HCT116 (cell line): ENCODE measurements around the gene ZC3H12D. TPM values are rescaled to one million over a fixed set of nuclear protein-coding genes. Genes with fewer than 3 reads are reported as not detected.

Source experiments
- ATAC-seq: fragments of 200-7000 bp; cut with Tn5 transposase; 2 replicates; pipeline ENCODE4 v1.9.1; 2020; ENCODE audit warnings: mild to moderate bottlenecking, moderate library complexity
- BruUV-seq: library from RNA; stranded (reverse); fragments of 400-500 nt; replicated peaks from 2 replicates; lab custom pipeline; 2021; lab: Mats Ljungman, UMichigan
- CTCF ChIA-PET: fragments of 300-600 bp; sonication (Branson Sonifier 250); formaldehyde crosslinking; loops from one replicate; lab custom pipeline; 2021; ENCODE audit warnings: antibody characterized with exemption; lab: Charles Lee
- POLR2A ChIA-PET: fragments of 300-600, 350-600 bp; sonication (Branson Sonifier 250); formaldehyde crosslinking; loops from one replicate; lab custom pipeline; 2021; ENCODE audit warnings: antibody characterized with exemption; lab: Charles Lee
- RAD21 ChIA-PET, 2 experiments: fragments of 300-600 bp; sonication (Branson Sonifier 250); formaldehyde crosslinking; loops; one replicate each; lab custom pipeline; 2023; ENCODE audit warnings: low total read pairs in 2 of 2; ENCODE audit not compliant: uncharacterized antibody in 2 of 2, unreplicated experiment in 2 of 2, low non-redundant PET in 1 of 2; lab: Charles Lee
- DNase-seq: peaks from one replicate; pipeline ENCODE4 v3.0.0-alpha.2; 2010; ENCODE audit warnings: low read depth, low spot score
- H2AFZ ChIP-seq: fragments of 200-600 bp; shearing (Covaris generic), sonication (generic); 2 replicates; pipeline ENCODE4 v1.6.1; 2017; ENCODE audit warnings: low read depth, mixed run types, mixed read lengths, antibody characterized with exemption, low read length; ENCODE audit not compliant: poor library complexity, severe bottlenecking
- H3K27ac ChIP-seq: 2 replicates; pipeline ENCODE4 v1.5.1; 2012; ENCODE audit warnings: low read depth, low read length
- H3K27me3 ChIP-seq: fragments of 200-600 bp; sonication (generic); 2 replicates; pipeline ENCODE4 v1.6.1; 2016; ENCODE audit warnings: mixed run types, low read length, mixed read lengths; ENCODE audit not compliant: insufficient read depth
- H3K36me3 ChIP-seq, 2 experiments: fragments of 200-500 bp in 1 of 2; fragments of 200-600 bp in 1 of 2; sonication (Bioruptor generic) in 1 of 2; sonication (generic) in 1 of 2; 2 replicates each; pipeline versions ENCODE4 v1.5.1 to v1.6.1; 2014 to 2016; ENCODE audit warnings: low read length in 2 of 2, inconsistent platforms in 1 of 2, mixed read lengths in 1 of 2, mixed run types in 1 of 2; ENCODE audit not compliant: insufficient read depth in 2 of 2, control insufficient read depth in 1 of 2
- H3K4me1 ChIP-seq, 2 experiments: fragments of 200-600 bp in 1 of 2; sonication (generic) in 1 of 2; 2 replicates each; pipeline versions ENCODE4 v1.5.1 to v1.6.1; 2012 to 2017; ENCODE audit warnings: low read length in 2 of 2, inconsistent platforms in 1 of 2, mild to moderate bottlenecking in 1 of 2, mixed read lengths in 1 of 2, mixed run types in 1 of 2, moderate library complexity in 1 of 2; ENCODE audit not compliant: insufficient read depth in 2 of 2, control insufficient read depth in 1 of 2
- H3K4me2 ChIP-seq: fragments of 200-600 bp; sonication (generic); 2 replicates; pipeline ENCODE4 v1.6.1; 2017; ENCODE audit warnings: mixed run types, low read length, mixed read lengths
- H3K4me3 ChIP-seq, 2 experiments: fragments of 200-600 bp in 1 of 2; sonication (generic) in 1 of 2; replicated peaks in 1 of 2; 2 replicates each; pipeline ENCODE4 v1.5.1; 2011 to 2016; ENCODE audit warnings: low read length in 2 of 2, control low read depth in 1 of 2, low read depth in 1 of 2, mild to moderate bottlenecking in 1 of 2, mixed read lengths in 1 of 2, mixed run types in 1 of 2
- H3K79me2 ChIP-seq: fragments of 200-600 bp; sonication (generic); 2 replicates; pipeline ENCODE4 v1.6.1; 2017; ENCODE audit warnings: mild to moderate bottlenecking, mixed run types, low read length, moderate library complexity, mixed read lengths; ENCODE audit not compliant: insufficient read depth
- H3K9ac ChIP-seq: fragments of 200-600 bp; sonication (generic); 2 replicates; pipeline ENCODE4 v1.6.1; 2016; ENCODE audit warnings: low read length, mixed read lengths
- H3K9me2 ChIP-seq: fragments of 200-600 bp; sonication (generic), shearing (Covaris generic); 2 replicates; pipeline ENCODE4 v1.6.1; 2017; ENCODE audit warnings: mixed run types, mild to moderate bottlenecking, moderate library complexity; ENCODE audit not compliant: insufficient read depth
- H3K9me3 ChIP-seq, 2 experiments: fragments of 200-500 bp in 1 of 2; fragments of 200-600 bp in 1 of 2; sonication (Bioruptor generic) in 1 of 2; sonication (generic) in 1 of 2; 2 replicates each; pipeline ENCODE4 v1.6.1; 2014 to 2017; ENCODE audit warnings: low read length in 2 of 2, mixed read lengths in 2 of 2, inconsistent platforms in 1 of 2, low read depth in 1 of 2, mild to moderate bottlenecking in 1 of 2, mixed run types in 1 of 2, moderate library complexity in 1 of 2; ENCODE audit not compliant: control insufficient read depth in 1 of 2, insufficient read depth in 1 of 2
- H4K20me1 ChIP-seq: fragments of 200-600 bp; sonication (generic), shearing (Covaris generic); 2 replicates; pipeline ENCODE4 v1.6.1; 2017; ENCODE audit warnings: mixed run types, mild to moderate bottlenecking, moderate library complexity; ENCODE audit not compliant: insufficient read depth
- ATF3 ChIP-seq: IDR thresholded peaks from 2 replicates; pipeline ENCODE4 v1.6.1; 2012
- EGR1 ChIP-seq: IDR thresholded peaks from 2 replicates; pipeline ENCODE4 v1.6.1; 2012; ENCODE audit warnings: low read depth
- ELF1 ChIP-seq: IDR thresholded peaks from 2 replicates; pipeline ENCODE4 v1.6.1; 2012; ENCODE audit warnings: low read depth, borderline replicate concordance
- FOSL1 ChIP-seq: IDR thresholded peaks from 2 replicates; pipeline ENCODE4 v1.6.1; 2012; ENCODE audit warnings: low read depth
- JUND ChIP-seq: IDR thresholded peaks from 2 replicates; pipeline ENCODE4 v1.6.1; 2012
- MAX ChIP-seq: IDR thresholded peaks from 2 replicates; pipeline ENCODE4 v1.6.1; 2012
- POLR2A ChIP-seq: IDR thresholded peaks from 2 replicates; pipeline ENCODE4 v1.7.0; 2011; ENCODE audit warnings: borderline replicate concordance; ENCODE audit not compliant: insufficient read depth, insufficient read length; ENCODE audit errors: extremely low read depth
- SIN3A ChIP-seq: IDR thresholded peaks from 2 replicates; pipeline ENCODE4 v1.6.1; 2012; ENCODE audit warnings: low read depth
- TCF7L2 ChIP-seq: IDR thresholded peaks from 2 replicates; pipeline ENCODE4 v1.7.0; 2011; ENCODE audit warnings: borderline replicate concordance, inconsistent platforms; ENCODE audit not compliant: insufficient read depth, insufficient read length; ENCODE audit errors: extremely low read depth
- YY1 ChIP-seq: IDR thresholded peaks from 2 replicates; pipeline ENCODE4 v1.6.1; 2011; ENCODE audit warnings: low read length, low read depth, moderate library complexity, mild to moderate bottlenecking; ENCODE audit not compliant: insufficient replicate concordance; ENCODE audit errors: extremely low read depth
- ZBTB33 ChIP-seq: IDR thresholded peaks from 2 replicates; pipeline ENCODE4 v1.6.1; 2011; ENCODE audit warnings: mild to moderate bottlenecking, low read length, moderate library complexity; ENCODE audit not compliant: insufficient replicate concordance; ENCODE audit errors: extremely low read depth
- ZFX ChIP-seq: fragments of 450-650 bp; IDR thresholded peaks from 2 replicates; pipeline ENCODE4 v1.6.1; 2017
- ZNF274 ChIP-seq: fragments of 200-500 bp; sonication (Bioruptor generic); IDR thresholded peaks from 2 replicates; pipeline ENCODE4 v1.6.1; 2014; ENCODE audit warnings: mild to moderate bottlenecking, low read depth, low read length, inconsistent platforms
- intact Hi-C: fragments of 100-400 bp; cut with micrococcal nuclease; formaldehyde crosslinking; loops from 2 replicates; pipeline ENCODE4 v1.10.0; 2022
- total RNA-seq: library from RNA; stranded (reverse); gene quantifications from one replicate; pipeline ENCODE4 v1.2.1, GENCODE V29; 2021; ENCODE audit not compliant: unreplicated experiment

Gene ZC3H12D
- total RNA-seq, 1 experiment from 2014 or later: 0.30 TPM

GRCh38 chr6:149472241-149472640 lies 12.6 kb downstream of the ZC3H12D start:
- intact Hi-C loops: no loop called here
- H3K4me2 ChIP-seq: no peak overlapping the region
- H2AFZ ChIP-seq: no peak overlapping the region
- ChIA-PET CTCF (no interaction called here), RAD21 (no interaction called here)
- no peaks in the 10 kb centered on the region for H3K79me2 ChIP-seq
- TF ChIP-seq SIN3A (no peak), ZFX (no peak), ELF1 (no peak), TCF7L2 (no peak), JUND (no peak), POLR2A (no peak), ZBTB33 (no peak), EGR1 (no peak), YY1 (no peak), MAX (no peak), FOSL1 (no peak), ZNF274 (no peak), ATF3 (no peak)
- TF ChIP-seq, all 23 proteins: peak for 0
- H3K9me2 ChIP-seq: no peaks in the 10 kb centered on the region
- no peaks in the 10 kb centered on the region for H3K36me3 ChIP-seq
- no peaks in the 10 kb centered on the region for H3K4me1 ChIP-seq
- no peak for ATAC-seq
- no peak for DNase-seq
- no peak overlapping the region for H3K27ac ChIP-seq
- no peak overlapping the region for H3K4me3 ChIP-seq
- no peaks in the 10 kb centered on the region for H3K9me3 ChIP-seq
- POLR2A ChIA-PET: no interaction called here
- no peak overlapping the region for H3K9ac ChIP-seq
- H4K20me1 ChIP-seq: no peaks in the 10 kb centered on the region
- no TSS peak for BruUV-seq
- H3K27me3 ChIP-seq: no peaks in the 10 kb centered on the region
